ENCODE results near the gene ACHE.
"Not testable (repeated sequence)": the region's sequence is repeated elsewhere in the genome, so short reads cannot be mapped to it uniquely, and the experiment has no call there.

GRCh38 chr7:100935381-100935780, 39.7 kb upstream of the ACHE start:
- TF ChIP-seq EZH2phosphoT487 (IDR thresholded peaks at IDR 0.05; ENCODE audit: borderline replicate concordance, low read depth, low read length): not testable (repeated sequence)
- TF ChIP-seq, protein P1, sequence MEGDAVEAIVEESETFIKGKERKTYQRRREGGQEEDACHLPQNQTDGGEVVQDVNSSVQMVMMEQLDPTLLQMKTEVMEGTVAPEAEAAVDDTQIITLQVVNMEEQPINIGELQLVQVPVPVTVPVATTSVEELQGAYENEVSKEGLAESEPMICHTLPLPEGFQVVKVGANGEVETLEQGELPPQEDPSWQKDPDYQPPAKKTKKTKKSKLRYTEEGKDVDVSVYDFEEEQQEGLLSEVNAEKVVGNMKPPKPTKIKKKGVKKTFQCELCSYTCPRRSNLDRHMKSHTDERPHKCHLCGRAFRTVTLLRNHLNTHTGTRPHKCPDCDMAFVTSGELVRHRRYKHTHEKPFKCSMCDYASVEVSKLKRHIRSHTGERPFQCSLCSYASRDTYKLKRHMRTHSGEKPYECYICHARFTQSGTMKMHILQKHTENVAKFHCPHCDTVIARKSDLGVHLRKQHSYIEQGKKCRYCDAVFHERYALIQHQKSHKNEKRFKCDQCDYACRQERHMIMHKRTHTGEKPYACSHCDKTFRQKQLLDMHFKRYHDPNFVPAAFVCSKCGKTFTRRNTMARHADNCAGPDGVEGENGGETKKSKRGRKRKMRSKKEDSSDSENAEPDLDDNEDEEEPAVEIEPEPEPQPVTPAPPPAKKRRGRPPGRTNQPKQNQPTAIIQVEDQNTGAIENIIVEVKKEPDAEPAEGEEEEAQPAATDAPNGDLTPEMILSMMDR (conservative IDR thresholded peaks at IDR 0.05; ENCODE audit: low read length): not testable (repeated sequence)

All from OCI-LY7 (cell line).